Choroid plexus epithelial cell (primary cell): ENCODE measurements around the gene POLN.

ENCODE experiments used
- DNase-seq: peaks from one replicate; pipeline ENCODE4 v3.0.0-alpha.2; 2010; ENCODE audit warnings: low read depth
- H3K4me3 ChIP-seq: 2 replicates; pipeline ENCODE4 v1.5.1; 2011; ENCODE audit warnings: low read depth, mild to moderate bottlenecking, control low read depth, low read length, moderate library complexity
- TF ChIP-seq, protein P1 (sequence below): conservative IDR thresholded peaks from 2 replicates; pipeline ENCODE4 v1.5.1; 2011; ENCODE audit warnings: low read depth, mild to moderate bottlenecking, control low read depth, inconsistent platforms, low read length, moderate library complexity

The POLN gene

DNA sequence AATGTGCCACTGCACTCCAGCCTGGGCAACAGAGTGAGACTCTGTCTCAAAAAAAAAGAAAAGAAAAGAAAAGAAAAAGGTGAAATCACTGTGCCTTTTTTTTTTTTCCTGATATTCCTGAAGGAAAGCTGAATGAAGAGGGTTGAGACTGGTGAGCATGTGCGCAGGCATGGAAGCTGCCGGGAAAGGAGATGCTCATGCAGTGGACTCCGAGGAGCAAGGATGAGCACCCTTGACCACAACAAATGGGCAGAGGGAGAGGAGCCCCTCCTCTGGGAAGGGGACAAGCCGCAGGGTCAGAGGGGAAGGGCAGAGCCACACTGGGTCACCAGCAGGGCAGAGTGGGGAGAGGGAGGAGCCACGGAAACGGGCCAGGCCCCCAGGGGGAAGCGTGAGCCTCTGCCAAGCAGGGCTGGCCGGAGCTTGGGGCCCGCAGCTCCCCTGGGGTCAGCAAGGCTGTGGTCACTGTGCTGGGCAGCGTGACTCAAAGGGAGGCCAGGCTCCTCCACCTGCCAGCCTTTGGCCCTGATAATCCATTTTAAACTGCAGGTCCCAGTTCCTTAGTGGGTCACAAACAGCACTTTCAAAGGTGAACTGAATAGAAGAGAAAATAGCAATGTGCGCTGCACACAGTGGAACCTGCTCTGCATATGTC is 102.9 kb downstream of the POLN start:
- no peak overlapping the region for H3K4me3 ChIP-seq
- TF ChIP-seq, protein P1, sequence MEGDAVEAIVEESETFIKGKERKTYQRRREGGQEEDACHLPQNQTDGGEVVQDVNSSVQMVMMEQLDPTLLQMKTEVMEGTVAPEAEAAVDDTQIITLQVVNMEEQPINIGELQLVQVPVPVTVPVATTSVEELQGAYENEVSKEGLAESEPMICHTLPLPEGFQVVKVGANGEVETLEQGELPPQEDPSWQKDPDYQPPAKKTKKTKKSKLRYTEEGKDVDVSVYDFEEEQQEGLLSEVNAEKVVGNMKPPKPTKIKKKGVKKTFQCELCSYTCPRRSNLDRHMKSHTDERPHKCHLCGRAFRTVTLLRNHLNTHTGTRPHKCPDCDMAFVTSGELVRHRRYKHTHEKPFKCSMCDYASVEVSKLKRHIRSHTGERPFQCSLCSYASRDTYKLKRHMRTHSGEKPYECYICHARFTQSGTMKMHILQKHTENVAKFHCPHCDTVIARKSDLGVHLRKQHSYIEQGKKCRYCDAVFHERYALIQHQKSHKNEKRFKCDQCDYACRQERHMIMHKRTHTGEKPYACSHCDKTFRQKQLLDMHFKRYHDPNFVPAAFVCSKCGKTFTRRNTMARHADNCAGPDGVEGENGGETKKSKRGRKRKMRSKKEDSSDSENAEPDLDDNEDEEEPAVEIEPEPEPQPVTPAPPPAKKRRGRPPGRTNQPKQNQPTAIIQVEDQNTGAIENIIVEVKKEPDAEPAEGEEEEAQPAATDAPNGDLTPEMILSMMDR, result no peak
- DNase-seq, result no peak

DNA sequence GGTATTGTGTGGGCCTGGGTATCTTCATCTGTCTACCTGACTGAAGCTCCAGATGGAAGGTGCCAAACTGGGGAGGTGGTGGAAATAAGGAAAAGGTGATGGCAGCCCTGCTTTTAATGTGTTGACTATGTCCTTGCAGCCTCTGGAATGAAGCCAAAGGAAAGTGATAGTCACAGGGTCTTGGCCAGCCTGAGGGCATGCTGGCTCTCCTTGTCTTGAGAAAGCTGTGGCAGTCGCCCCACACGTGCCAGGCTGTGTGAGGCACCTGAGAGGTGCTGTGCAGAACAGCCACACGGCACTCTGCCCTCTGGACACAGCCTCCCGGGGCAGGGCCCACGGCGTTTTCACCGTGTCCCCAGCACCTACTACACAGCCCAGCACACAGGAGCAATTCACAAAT is 105.2 kb downstream of the POLN start:
- TF ChIP-seq, protein P1, result no peak
- DNase-seq, result no peak

DNA sequence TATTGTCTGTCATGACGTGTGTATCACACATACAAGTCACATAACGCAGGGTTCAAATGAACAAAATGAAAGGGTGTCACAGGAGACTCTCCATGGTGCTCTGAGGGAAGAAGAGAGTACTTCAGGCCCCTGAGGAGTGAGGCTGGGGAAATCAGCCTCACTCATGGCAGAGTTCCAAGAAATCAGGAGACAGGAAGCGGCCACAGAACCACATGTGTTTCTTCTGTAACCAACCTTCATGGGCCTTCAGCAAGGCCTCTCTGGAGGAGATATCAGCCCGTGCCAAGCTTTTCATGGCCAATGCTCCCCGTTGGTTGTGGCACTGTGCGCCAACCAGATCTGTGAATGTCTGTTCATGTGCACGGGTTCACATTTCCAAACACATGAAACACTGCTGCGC is 106.8 kb downstream of the POLN start:
- H3K4me3 ChIP-seq, result no peak overlapping the region
- TF ChIP-seq, protein P1, result no peak
- peak; percentile 87 for DNase-seq

More for the DNA sequence above, 105.2 kb downstream of the POLN start:
- H3K4me3 ChIP-seq, result no peak overlapping the region

DNA sequence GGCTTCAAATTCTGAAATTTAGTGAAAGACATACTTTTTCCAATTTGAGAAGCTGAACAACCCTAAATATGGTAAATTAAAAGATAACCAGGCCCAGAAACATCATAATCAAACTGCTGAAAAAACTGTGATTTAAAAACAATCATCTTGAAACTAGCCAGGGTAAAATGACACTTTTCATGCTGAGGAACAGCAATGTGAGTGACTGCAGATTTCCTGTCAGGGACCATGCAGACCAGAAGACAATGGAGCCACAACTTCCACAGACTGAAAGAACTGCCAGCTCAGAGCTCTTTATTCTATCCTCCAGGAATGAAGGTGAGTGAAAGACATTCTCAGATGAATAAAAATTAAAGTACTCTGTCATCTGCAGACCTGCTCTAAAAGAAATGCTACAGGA is 109.5 kb downstream of the POLN start:
- no peak overlapping the region for H3K4me3 ChIP-seq
- TF ChIP-seq, protein P1, result no peak
- DNase-seq, result peak; percentile 8

DNA sequence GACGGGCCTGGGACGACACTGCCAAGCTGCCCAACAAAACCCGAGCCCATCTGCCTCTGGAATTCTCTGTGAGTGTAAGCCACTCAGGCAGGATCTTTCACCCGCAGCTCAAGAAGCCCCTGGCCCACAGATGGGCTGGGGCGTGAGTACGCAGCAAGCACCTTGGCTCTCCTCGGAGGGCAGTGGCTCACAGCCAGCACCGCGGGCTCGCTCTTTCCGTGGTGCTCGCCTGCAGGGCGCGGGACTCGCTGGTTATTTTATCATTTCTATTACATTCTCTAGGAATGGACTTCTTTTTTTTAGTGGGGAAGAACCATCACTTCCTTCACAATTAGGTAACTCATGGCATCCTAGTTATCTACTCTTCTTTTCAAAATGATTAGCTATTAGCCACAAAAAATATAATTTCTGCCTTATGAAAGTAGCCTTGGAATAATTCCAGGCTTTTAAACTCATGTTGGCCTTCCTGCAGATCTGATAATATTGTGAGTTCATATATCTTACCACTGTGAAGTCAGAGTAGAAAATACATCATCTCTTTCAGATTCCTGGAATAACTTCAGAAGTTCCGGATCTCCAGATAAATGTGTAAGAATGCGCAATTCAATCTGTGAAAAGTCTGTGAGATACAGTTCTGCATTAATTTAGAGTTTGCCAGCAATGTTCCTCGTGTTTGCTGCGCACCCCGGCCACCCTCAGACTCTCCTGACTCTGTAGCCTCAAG is 114.2 kb downstream of the POLN start:
- H3K4me3 ChIP-seq, result no peak overlapping the region
- TF ChIP-seq, protein P1, result no peak
- peak; percentile 13 for DNase-seq

DNA sequence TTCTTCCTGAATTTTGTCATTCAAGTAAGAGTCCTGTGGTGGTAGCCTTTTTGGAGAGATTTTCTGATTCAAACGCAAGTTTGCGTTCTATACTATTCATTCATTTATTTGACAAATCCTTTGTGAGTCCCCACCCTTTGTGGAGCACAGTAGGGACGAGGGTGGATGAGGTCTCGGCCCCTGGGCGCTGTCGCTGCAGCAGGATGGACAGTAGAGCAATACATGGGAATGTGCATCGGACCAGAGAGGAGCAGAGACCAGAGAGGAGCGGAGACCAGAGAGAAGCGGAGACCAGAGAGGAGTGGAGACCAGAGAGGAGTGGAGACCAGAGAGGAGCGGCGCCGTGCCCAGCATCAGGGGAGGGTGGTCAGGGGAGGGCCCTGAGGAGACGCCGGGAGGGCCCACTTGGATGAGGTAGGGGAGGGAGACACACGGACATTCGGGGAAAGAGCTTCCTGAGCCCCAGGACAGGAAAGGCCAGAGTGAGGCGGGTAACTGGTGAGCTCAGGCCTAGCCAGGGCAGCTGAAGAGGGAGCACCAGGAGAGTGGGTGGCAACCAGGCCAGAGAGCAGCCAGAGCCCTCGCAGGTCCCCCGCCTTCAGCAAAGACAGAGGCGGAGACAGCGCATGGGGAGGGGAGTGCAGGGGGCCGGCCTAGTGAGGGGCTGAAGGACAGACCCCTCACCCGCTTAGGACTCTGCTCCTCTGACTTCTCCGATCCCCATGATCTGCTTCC is 115.4 kb downstream of the POLN start:
- DNase-seq, result no peak
- TF ChIP-seq, protein P1, result no peak

More for the DNA sequence above, 115.4 kb downstream of the POLN start:
- no peak overlapping the region for H3K4me3 ChIP-seq
